ENCODE measurements around the gene SMYD1.
A peak's percentile ranks its signal among the peaks of the same experiment; 100 is the strongest.

SMYD1 gene

GRCh38 chr2:88148929-88149438, 81.4 kb downstream of the SMYD1 start:
- DNase-seq = no peak

DNA sequence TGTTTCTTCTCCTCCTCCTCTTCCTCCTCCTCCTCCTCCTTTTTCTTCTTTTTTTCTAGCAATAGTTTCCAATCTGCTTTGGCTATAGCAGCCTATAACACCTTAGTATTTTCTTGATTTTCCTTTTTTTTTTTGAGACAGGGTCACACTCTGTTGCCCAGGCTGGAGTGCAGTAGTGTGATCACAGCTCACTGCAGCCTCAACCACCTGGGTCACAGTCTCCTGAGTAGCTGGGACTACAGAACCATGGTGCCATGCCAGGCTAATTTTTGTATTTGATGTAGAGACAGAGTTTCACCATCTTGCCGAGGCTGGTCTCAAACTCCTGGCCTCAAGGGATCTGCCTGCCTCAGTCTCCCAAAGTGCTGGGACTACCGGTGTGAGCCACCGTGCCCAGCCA, 91.9 kb downstream of the SMYD1 start:
- DNase-seq = no peak

DNA sequence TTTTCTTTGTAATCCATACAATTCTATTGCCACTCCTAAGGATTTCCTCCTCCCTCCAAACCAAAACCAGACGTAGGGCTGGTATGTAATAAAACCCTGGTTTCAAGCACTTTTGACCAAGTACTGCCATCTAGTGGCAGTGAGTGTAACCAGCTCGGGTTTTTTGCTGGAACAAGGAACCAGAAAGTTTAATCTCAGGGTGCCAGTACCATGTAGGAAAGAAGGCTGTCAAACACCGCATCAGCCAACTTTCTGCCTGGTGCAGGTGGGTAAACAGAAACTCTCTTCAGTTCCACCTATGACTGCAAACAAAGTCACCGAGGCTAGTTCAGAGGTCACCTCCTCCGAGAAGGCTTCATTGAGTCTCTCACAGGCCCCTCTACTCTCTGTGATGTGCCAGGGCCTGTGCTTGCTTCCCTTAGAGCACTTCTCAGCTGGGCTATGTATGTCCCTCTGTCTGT, 92.4 kb downstream of the SMYD1 start:
- peak; percentile 25 for DNase-seq

GRCh38 chr2:88160517-88160916, 92.9 kb downstream of the SMYD1 start:
- no peak for DNase-seq

DNA sequence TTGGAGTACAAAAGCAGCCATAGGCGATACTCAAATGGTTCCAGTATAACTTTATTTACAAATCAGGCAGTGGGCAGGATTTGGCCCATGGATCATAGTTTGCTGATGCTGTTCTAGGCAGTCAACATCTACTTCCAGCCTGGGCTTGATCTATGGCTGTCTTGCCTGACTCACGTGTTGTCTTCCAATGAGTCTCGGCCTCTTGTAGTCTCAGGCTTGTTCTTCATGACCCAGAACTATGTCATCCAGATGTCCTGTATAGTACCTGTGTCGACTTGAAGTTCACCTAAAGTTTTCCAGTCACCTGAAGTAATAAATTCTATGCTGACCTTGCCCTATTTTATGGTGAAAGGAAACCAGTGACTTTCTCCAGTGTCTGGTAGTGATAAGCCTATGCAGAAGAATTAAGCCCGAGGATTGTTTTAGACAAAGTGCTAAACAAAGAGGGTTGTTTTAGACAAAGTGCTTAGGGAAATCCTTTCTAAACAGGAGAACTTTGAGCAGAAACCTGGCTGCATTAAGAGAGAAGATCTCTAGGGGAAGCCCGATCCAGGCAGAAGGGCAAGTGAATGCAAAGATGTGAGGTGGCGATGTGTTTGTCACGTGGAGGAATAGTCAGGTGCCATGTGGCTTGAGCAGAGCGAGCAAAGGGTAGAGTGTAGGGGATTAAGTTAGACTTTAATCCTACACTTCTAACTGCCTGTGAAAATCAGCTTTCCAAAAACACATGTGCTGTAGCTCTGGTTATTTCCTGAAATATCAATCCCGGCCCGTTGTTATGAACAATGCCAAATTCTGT, 94.0 kb downstream of the SMYD1 start:
- no peak for DNase-seq
